ENCODE results near the gene NEMP1. TPM values are rescaled to one million over a fixed set of nuclear protein-coding genes. Genes with fewer than 3 reads are reported as not detected.

The NEMP1 gene
- total RNA-seq, 4 donors from 2014 or later: 4.0 to 66.7 (median 5.2) TPM

DNA sequence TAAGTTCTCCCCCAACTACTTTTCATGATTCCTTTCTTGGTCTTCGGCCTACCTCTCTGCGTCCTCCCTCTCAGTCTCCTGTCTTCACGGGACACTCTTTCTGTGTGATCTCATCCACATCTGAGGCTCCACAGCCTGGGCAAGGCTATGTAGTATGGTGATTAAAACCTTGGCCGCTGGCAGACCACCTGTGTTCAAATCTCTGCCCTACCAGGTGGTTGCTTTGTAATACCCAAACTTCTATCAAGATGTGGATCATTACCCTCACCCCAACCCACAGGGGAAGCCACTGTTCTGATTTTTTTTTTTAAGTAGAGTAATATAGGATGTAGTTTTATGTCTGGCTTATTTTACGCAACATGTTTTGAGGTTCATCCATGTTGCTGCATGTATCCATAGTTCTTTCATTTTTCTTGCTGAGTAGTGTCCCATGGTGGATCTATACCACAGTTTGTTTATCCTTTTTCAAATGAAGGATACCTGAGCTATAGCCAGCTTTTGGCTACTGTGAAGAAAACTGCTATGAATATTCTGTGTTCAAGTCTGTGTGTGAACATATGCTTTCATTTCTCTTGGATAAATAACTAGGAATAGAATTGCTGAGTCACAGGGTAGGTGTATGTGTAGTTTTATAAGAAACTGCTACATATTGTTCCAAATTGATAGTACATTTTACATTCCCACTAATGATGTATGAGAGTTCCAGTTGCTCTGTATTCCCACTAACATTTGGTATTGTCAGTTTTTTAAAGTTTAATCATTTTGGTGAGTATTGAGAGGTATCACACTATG, 40.9 kb upstream of the NEMP1 start:
- Histone ChIP-seq H3K27ac (peak overlapping the region in 1 of 4 donors; percentile 1), H3K9me3 (no peaks in the 10 kb centered on the region), H3K4me3 (no peak overlapping the region), H3K4me1 (no peaks in the 10 kb centered on the region), H3K27me3 (no peaks in the 10 kb centered on the region), H3K36me3 (no peaks in the 10 kb centered on the region)
- 81 to 87% methylated on average over 4 to 5 of the region's 5 CpGs for WGBS, 2 donors (ENCODE audit: low coverage in 1 of 2)
- no peak for DNase-seq
- in situ Hi-C loops (cut with MboI; ENCODE audit: low pct_ligation_motif_present in 1 of 4, low pct_unique_long_range_greater_than_20kb in 1 of 4, low sequenced_read_pairs in 3 of 4) (loop anchor here (5.0 kb wide), 2 partner anchors 58 to 63 kb away; no protein-coding TSS in a partner anchor), intact Hi-C loops (cut with DNase I; ENCODE audit: low total_unique reads) (no loop called here)
- no peak for TF ChIP-seq EP300 (IDR thresholded peaks at IDR 0.05; ENCODE audit: low read depth)

DNA sequence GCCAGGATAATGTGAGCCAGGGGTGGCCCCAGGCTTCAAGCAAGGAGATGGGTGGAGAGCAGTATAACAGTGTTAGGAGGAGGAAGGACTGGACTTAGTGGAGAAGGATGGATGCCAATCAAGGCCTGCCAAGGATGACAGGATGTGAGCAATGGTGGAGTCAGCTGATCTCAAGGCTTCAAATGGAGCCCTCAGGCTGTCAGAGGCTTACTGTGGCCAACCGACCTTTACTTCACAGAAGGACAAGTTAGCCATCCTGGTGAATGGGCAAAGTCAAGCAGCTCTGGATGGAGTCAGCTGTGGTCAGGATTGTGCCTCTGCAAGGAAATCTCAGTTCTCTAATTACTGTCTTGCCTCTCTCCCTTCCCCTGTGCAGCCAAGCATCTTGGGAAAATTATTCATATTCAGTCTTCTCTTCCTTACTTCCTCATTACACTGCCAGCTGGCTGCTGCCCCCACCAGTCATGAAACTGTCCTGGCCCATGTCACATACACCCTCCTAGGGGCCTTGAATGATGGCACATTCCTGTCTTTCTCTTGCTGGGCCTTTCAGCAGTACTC, 40.2 kb upstream of the NEMP1 start:
- Histone ChIP-seq H3K9me3 (no peaks in the 10 kb centered on the region), H3K36me3 (no peaks in the 10 kb centered on the region), H3K27ac (peak overlapping the region in 1 of 4 donors; percentile 1), H3K4me3 (no peak overlapping the region), H3K27me3 (no peaks in the 10 kb centered on the region), H3K4me1 (no peaks in the 10 kb centered on the region)
- DNase-seq: no peak
- 57% methylated on average over 1 of the region's 1 CpG; no CpG with 5 or more reads in 1 of the 2 donors for WGBS, 2 donors (ENCODE audit: low coverage in 1 of 2)
- in situ Hi-C loops (cut with MboI; ENCODE audit: low pct_ligation_motif_present in 1 of 4, low pct_unique_long_range_greater_than_20kb in 1 of 4, low sequenced_read_pairs in 3 of 4): no loop called here
- no peak for TF ChIP-seq POLR2A (IDR thresholded peaks at IDR 0.05)
- TF ChIP-seq CTCF (IDR thresholded peaks at IDR 0.05): no peak
- TF ChIP-seq EP300 (IDR thresholded peaks at IDR 0.05; ENCODE audit: low read depth): no peak
- no peak for TF ChIP-seq POLR2AphosphoS5 (IDR thresholded peaks at IDR 0.05)
- intact Hi-C loops (cut with DNase I; ENCODE audit: low total_unique reads): no loop called here

GRCh38 chr12:57116580-57117281, 38.1 kb upstream of the NEMP1 start:
- 73 to 88% methylated on average over 4 to 5 of the region's 5 CpGs for WGBS, 2 donors (ENCODE audit: low coverage in 1 of 2)
- no peaks in the 10 kb centered on the region for H3K27me3 ChIP-seq
- DNase-seq: no peak
- no peak overlapping the region for H3K4me3 ChIP-seq
- in situ Hi-C loops (cut with MboI; ENCODE audit: low pct_ligation_motif_present in 1 of 4, low pct_unique_long_range_greater_than_20kb in 1 of 4, low sequenced_read_pairs in 3 of 4): no loop called here
- intact Hi-C loops (cut with DNase I; ENCODE audit: low total_unique reads): no loop called here
- H3K36me3 ChIP-seq: no peaks in the 10 kb centered on the region
- H3K9me3 ChIP-seq: no peaks in the 10 kb centered on the region
- TF ChIP-seq POLR2A (IDR thresholded peaks at IDR 0.05): no peak
- TF ChIP-seq CTCF (IDR thresholded peaks at IDR 0.05): no peak
- TF ChIP-seq POLR2AphosphoS5 (IDR thresholded peaks at IDR 0.05): no peak
- no peak for TF ChIP-seq EP300 (IDR thresholded peaks at IDR 0.05; ENCODE audit: low read depth)
- H3K27ac ChIP-seq: no peak overlapping the region
- H3K4me1 ChIP-seq: peaks cover 5 to 7% (median 5%) of the 10 kb centered on the region in 4 donors

GRCh38 chr12:57112492-57113294, 34.1 kb upstream of the NEMP1 start:
- TF ChIP-seq POLR2A (IDR thresholded peaks at IDR 0.05) (no peak), EP300 (IDR thresholded peaks at IDR 0.05; ENCODE audit: low read depth) (no peak), CTCF (IDR thresholded peaks at IDR 0.05) (peak in 2 of 5 experiments; percentile 78 to 82)
- intact Hi-C loops (cut with DNase I; ENCODE audit: low total_unique reads): loop anchor here (5.0 kb wide), 1 partner anchor 40 kb away; no protein-coding TSS in a partner anchor
- WGBS, 2 donors (ENCODE audit: low coverage in 1 of 2): 58 to 86% methylated on average over 1 to 9 of the region's 9 CpGs
- peaks cover 0 to 5% (median 0%) of the 10 kb centered on the region in 4 donors for H3K36me3 ChIP-seq
- peak overlapping the region; percentile 96 to 99 (median 98) for H3K27ac ChIP-seq
- no peaks in the 10 kb centered on the region for H3K9me3 ChIP-seq
- H3K4me1 ChIP-seq: peaks cover 15 to 31% (median 24%) of the 10 kb centered on the region in 4 donors
- H3K4me3 ChIP-seq: peak overlapping the region in 3 of 4 donors; percentile 54 to 70 (median 55)
- in situ Hi-C loops (cut with MboI; ENCODE audit: low pct_ligation_motif_present in 1 of 4, low pct_unique_long_range_greater_than_20kb in 1 of 4, low sequenced_read_pairs in 3 of 4): loop anchor here in 2 of 4 donors (5.0 kb wide), 2 partner anchors 40 to 45 kb away; no protein-coding TSS in a partner anchor
- H3K27me3 ChIP-seq: no peaks in the 10 kb centered on the region
- no peak for DNase-seq

Data from transverse colon (tissue), 4 donors.